Hematopoietic multipotent progenitor cell treated with erythropoietin and hydrocortisone succinate and interleukin-3 and kit ligand, for 4 days (in vitro differentiated cells): ENCODE measurements around the gene FBXO15.
A peak's percentile ranks its signal among the peaks of the same experiment; 100 is the strongest.

Experiments
- DNase-seq: peaks from one replicate; pipeline ENCODE4 v3.0.0-alpha.2; 2015

Gene FBXO15

GRCh38 chr18:74110976-74111375 lies 36.7 kb downstream of the FBXO15 start:
- no peak for DNase-seq

GRCh38 chr18:74110149-74110548 lies 37.5 kb downstream of the FBXO15 start:
- DNase-seq: no peak

- no peak for DNase-seq
Measured at GRCh38 chr18:74108460-74108859, 39.2 kb downstream of the FBXO15 start.

DNA sequence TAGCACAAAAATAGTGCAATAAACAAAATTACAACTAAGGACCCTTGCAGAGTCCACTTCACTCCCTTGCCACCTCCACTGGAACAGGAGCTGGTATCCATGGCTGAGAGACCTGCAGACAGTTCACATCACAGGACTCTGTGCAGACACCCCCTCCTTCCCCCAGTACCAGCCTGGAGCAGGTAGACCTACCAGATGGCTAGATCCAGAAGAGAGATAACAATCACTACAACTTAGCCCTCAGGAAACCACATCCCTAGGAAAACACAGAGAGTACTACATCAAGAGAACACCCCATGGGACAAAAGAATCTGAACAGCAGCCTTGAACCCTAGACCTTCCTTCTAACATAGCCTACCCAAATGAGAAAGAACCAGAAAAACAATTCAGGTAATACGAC lies 49.8 kb downstream of the FBXO15 start:
- DNase-seq: no peak

DNA sequence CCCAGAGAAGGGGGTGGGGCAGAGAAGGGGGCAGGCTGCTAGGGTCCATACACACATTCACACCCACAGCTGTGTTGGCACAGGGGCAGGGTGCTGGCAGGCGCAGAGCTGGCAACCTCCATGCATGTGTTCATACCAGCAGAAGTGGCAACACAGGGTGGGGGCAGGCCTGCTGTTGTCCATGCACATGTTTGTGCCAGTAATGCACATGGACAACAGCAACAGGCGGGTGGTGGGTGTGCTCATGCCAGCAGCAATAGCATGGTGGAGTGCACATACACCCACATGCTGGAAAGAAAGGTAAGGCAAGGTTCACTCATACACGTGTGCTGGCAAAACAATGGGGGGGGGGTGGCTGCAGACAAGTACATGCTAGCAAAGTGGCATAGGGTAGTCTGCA lies 54.7 kb downstream of the FBXO15 start:
- no peak for DNase-seq

DNA sequence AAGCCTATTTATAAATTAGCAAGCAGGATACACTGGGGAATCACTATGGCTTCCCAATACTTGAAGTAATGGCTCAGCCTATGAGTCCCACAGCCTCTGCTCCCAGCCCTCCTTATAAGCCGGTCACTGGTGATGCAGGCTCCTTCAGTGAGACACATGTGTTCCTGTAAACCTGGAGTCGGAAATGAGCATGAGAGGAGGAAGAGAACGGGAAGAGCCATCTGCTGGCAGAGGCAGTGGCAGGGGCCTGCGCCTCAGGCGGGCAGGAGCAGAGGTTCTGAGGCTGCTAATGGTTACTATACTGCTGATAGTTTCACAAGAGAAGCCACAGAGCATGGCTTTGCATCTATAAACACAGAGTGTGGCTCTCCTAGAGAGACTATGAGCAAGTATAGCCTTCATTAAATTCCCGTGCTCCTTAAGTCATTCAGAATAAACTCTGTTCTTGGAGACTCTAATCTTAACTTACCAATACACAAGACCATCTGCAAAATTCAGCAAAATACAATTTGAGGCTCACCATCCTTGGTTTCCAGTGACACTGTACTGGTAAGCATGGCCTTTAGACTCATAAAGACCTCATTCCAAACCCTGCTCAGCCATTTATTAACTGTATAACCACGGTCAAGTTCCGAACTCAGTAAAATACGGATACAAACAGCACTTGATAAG lies 63.3 kb downstream of the FBXO15 start:
- no peak for DNase-seq

- no peak for DNase-seq
Measured at GRCh38 chr18:74083557-74083952, 64.1 kb downstream of the FBXO15 start.

DNA sequence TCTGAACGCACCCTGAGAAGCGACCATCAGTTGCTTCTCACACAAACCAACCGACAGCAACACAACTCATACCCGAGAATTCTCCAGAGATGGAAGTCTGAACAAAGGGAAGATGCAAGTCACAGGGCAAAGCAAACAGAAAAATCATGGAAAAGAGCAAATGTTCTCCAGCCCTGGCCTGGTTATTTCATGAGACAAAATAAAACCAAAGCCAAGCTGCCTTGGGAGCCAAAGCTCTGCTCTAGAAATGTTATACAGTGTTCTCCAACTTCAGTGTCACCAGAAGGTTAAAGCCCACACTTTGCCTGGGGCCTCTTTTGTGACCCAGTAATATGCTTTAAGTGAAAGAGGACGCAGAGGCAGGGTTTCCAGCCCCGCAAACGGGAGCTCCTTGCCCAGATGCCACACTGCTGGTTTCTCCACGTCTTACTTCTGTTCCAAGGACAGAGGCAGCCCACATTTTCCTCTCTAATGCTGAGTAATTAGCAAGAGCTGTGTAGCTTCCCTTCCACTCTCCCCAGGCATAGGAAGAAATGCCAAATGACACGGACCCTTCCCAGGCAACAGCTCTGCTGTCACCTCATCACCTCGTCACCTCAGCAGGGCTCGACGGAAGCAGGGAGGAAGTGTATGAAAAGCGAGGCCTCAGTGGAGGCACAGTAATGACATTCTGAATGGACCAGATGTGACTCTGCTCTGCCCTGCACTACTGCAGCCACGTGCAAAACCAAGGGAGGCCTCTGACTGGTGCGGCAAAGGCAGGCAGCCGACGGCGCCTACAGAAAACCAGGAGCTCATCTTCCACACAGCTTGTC lies 64.7 kb downstream of the FBXO15 start:
- no peak for DNase-seq

GRCh38 chr18:74081966-74082741 lies 65.5 kb downstream of the FBXO15 start:
- DNase-seq: peak; percentile 89

DNA sequence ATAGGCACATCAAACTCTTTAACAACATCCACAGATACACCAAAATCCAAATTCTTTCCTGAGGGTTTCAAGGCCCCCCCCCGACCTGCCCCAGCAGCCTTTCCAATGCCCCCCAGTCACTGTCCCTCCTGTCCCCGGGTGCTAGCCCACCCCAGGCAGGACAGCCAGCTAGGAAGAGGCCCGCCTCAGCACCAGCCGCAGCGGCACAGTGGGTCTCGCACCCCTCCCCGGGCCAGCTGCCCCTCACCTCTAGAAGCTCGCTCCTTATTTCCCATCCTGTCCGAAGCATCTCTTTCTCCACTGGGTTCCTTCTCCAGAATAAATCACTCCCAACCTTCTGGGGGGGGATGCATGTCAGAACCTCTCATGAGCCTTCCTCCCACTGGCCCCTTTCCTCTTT lies 69.4 kb downstream of the FBXO15 start:
- DNase-seq: no peak

- DNase-seq: no peak
Measured at GRCh38 chr18:74074668-74075564, 72.7 kb downstream of the FBXO15 start.

- DNase-seq: no peak
Measured at GRCh38 chr18:74073957-74074667, 73.5 kb downstream of the FBXO15 start.

GRCh38 chr18:74069178-74070050 lies 78.2 kb downstream of the FBXO15 start:
- DNase-seq: peak; percentile 61

- DNase-seq: no peak
Measured at GRCh38 chr18:74068296-74068695, 79.3 kb downstream of the FBXO15 start.

DNA sequence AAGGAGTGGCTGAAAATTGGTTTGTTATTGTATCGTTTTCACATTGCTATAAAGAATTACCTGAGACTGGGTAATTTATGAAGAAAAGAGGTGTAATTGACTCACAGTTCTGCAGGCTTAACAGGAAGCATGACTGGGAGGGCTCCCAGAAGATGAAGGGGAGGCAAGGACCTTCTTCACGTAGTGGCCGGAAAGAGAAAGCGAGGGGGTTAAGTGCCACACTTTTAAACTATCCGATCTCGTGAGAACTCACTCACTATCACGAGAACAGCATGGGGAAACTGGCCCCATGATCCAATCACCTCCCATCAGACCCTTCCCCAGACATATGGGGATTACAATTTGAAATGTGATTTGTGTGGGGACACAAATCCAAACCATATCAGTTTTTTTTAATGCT lies 81.6 kb downstream of the FBXO15 start:
- no peak for DNase-seq

- no peak for DNase-seq
Measured at GRCh38 chr18:74065366-74065765, 82.3 kb downstream of the FBXO15 start.

GRCh38 chr18:74064510-74064909 lies 83.1 kb downstream of the FBXO15 start:
- DNase-seq: no peak

DNA sequence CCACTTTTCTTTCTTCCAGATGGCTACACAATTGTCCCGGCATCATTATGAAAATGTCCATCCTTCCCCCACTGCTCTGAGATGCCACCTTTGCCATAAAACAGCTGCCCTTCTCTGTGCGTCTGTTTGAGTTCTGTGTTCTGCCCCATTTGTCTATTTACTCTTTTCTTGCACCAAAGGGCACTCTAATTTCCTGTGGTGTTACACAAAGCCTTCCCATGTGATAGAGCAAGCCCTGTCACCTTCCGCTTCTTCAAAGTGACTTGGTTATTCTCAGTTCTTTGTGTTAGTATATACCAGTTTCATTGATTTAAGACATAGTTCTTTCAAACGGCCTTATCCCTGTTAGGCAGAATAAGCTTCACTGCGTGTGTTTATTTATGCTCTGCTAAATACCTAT lies 84.1 kb downstream of the FBXO15 start:
- no peak for DNase-seq

- peak; percentile 18 for DNase-seq
Measured at GRCh38 chr18:74063023-74063422, 84.6 kb downstream of the FBXO15 start.

DNA sequence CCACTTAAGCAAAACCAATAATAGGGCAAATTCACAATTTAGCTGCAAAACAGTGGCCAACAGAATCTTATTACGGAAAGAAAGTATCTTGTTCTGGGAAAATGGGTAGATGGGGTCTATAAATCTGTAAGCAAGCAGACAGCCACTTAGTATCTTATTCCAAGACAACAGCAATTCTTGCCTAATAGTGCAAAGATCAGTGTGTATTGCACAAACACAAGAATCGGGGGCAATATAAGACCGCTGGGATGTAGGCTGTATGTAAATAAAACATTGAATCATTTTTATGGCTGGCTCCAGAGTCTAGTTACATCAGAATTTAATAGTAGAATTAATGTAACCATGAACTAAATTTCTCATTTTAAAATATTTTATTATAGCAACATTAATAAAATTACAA lies 85.6 kb downstream of the FBXO15 start:
- no peak for DNase-seq

DNA sequence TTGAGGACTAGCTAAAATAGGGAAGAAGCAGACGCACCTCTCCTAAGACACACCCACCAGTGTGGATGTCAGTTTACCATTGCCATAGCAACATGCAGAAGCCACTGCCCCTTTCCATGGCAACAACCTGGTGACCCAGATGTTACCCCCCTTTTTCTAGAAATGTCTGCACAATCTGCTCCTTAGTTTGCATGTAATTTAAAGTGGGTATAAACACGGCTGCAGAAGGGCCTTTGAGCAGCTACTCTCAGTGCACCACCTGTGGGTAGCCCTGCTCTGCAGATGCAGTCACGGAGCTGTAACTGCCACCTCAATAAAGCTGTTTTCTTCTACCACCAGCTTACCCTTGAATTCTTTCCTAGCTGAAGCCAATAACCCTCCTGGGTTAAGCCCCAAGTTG lies 87.1 kb downstream of the FBXO15 start:
- DNase-seq: no peak
